MCF 10A (cell line): ENCODE measurements around the gene SEC14L3. TPM values are rescaled to one million over a fixed set of nuclear protein-coding genes. Genes with fewer than 3 reads are reported as not detected.

ENCODE experiments used
- BruUV-seq: library from RNA; stranded (reverse); fragments of 400-500 nt; replicated peaks from 2 replicates; lab custom pipeline; 2021; lab: Mats Ljungman, UMichigan
- CTCF ChIA-PET: fragments of 300-600 bp; sonication (Branson Sonifier 250); formaldehyde crosslinking; extraction: SDS; loops from one replicate; lab custom pipeline; 2021; ENCODE audit warnings: antibody characterized with exemption, inconsistent platforms; lab: Yijun Ruan, JAX
- POLR2A ChIA-PET: fragments of 300-600, 350-650 bp; sonication (Branson Sonifier 250); formaldehyde crosslinking; extraction: SDS; loops from one replicate; lab custom pipeline; 2020; ENCODE audit warnings: antibody characterized with exemption, inconsistent platforms; lab: Yijun Ruan, JAX
- DNase-seq: peaks from one replicate; pipeline ENCODE4 v3.0.0-alpha.2; 2018; ENCODE audit not compliant: unreplicated experiment
- H3K27ac Mint-ChIP-seq: one replicate; pipeline ENCODE4 v1.8.0; 2022; ENCODE audit warnings: mild to moderate bottlenecking, low read depth, mixed read lengths; ENCODE audit not compliant: unreplicated experiment
- H3K27me3 Mint-ChIP-seq: one replicate; pipeline ENCODE4 v1.8.0; 2022; ENCODE audit warnings: mixed read lengths; ENCODE audit not compliant: insufficient read depth, unreplicated experiment
- H3K36me3 Mint-ChIP-seq: one replicate; pipeline ENCODE4 v1.8.0; 2022; ENCODE audit warnings: mild to moderate bottlenecking, moderate library complexity, mixed read lengths; ENCODE audit not compliant: insufficient read depth, unreplicated experiment
- H3K4me1 Mint-ChIP-seq: one replicate; pipeline ENCODE4 v1.8.0; 2022; ENCODE audit warnings: mixed read lengths; ENCODE audit not compliant: insufficient read depth, unreplicated experiment
- H3K4me3 Mint-ChIP-seq: one replicate; pipeline ENCODE4 v1.8.0; 2022; ENCODE audit warnings: mild to moderate bottlenecking, moderate library complexity, mixed read lengths; ENCODE audit not compliant: unreplicated experiment
- H3K9me3 Mint-ChIP-seq: one replicate; pipeline ENCODE4 v1.8.0; 2022; ENCODE audit warnings: mixed read lengths; ENCODE audit not compliant: unreplicated experiment
- CTCF ChIP-seq: fragments of 200-600 bp; IDR thresholded peaks from one replicate; pipeline ENCODE4 v1.8.0; 2022; ENCODE audit warnings: antibody characterized with exemption, mild to moderate bottlenecking; ENCODE audit not compliant: unreplicated experiment
- intact Hi-C: fragments of 100-400 bp; cut with micrococcal nuclease; formaldehyde crosslinking; loops from 2 replicates; pipeline ENCODE4 v1.14.1; 2022
- total RNA-seq: library from RNA; stranded (reverse); gene quantifications from 2 replicates; pipeline ENCODE4 v1.2.3, GENCODE V29; 2022

SEC14L3 gene
- total RNA-seq, 1 experiment from 2014 or later: not detected

- intact Hi-C loops: no loop called here
These were observed 47.8 kb downstream of the SEC14L3 start for GRCh38 chr22:30423959-30424533.

GRCh38 chr22:30423301-30423958 is 48.4 kb downstream of the SEC14L3 start:
- H3K27me3 Mint-ChIP-seq: no peaks in the 10 kb centered on the region
- H3K4me3 Mint-ChIP-seq: peak overlapping the region; percentile 90
- intact Hi-C loops: no loop called here
- H3K9me3 Mint-ChIP-seq: no peaks in the 10 kb centered on the region
- no peak for TF ChIP-seq CTCF
- H3K27ac Mint-ChIP-seq: peak overlapping the region; percentile 97
- CTCF ChIA-PET: interaction anchor here (0.7 to 8.4 kb wide), 11 partner anchors 11 to 315 kb away, joined by 3 to 83 read pairs (median 7); partner anchors contain the start of gene SEC14L2
- POLR2A ChIA-PET: interaction anchor here (0.6 to 14.3 kb wide), 17 partner anchors 10 to 827 kb away, joined by 3 to 532 read pairs (median 4); partner anchors contain the start of genes CASTOR1, CCDC157, MORC2 and PES1
- peaks cover 54% of the 10 kb centered on the region for H3K36me3 Mint-ChIP-seq
- no peak for DNase-seq
- H3K4me1 Mint-ChIP-seq: peaks cover 44% of the 10 kb centered on the region
- BruUV-seq: TSS peak; percentile 54

More at GRCh38 chr22:30423959-30424533, 47.8 kb downstream of the SEC14L3 start:
- ChIA-PET POLR2A (interaction anchor here (0.5 to 14.3 kb wide), 19 partner anchors 9 to 827 kb away, joined by 3 to 532 read pairs (median 4); partner anchors contain the start of genes CASTOR1, CCDC157, MORC2 and PES1), CTCF (interaction anchor here (0.6 to 8.4 kb wide), 14 partner anchors 11 to 332 kb away, joined by 3 to 83 read pairs (median 6); partner anchors contain the start of gene SEC14L2)
- Mint-ChIP-seq H3K4me3 (peak overlapping the region; percentile 90), H3K4me1 (peaks cover 44% of the 10 kb centered on the region), H3K36me3 (peaks cover 51% of the 10 kb centered on the region), H3K27ac (peak overlapping the region; percentile 97), H3K27me3 (no peaks in the 10 kb centered on the region), H3K9me3 (no peaks in the 10 kb centered on the region)
- BruUV-seq: no TSS peak
- TF ChIP-seq CTCF: no peak
- peak; percentile 100 for DNase-seq

GRCh38 chr22:30422481-30423300 is 49.1 kb downstream of the SEC14L3 start:
- Mint-ChIP-seq H3K4me3 (peak overlapping the region; percentile 90), H3K4me1 (peaks cover 44% of the 10 kb centered on the region), H3K9me3 (no peaks in the 10 kb centered on the region), H3K27me3 (no peaks in the 10 kb centered on the region), H3K27ac (peak overlapping the region; percentile 97), H3K36me3 (peaks cover 62% of the 10 kb centered on the region)
- ChIA-PET CTCF (interaction anchor here (0.6 to 8.4 kb wide), 10 partner anchors 10 to 135 kb away, joined by 3 to 83 read pairs (median 6); partner anchors contain the start of gene SEC14L2), POLR2A (interaction anchor here (0.6 to 14.3 kb wide), 18 partner anchors 10 to 867 kb away, joined by 3 to 532 read pairs (median 4); partner anchors contain the start of genes CASTOR1, CCDC157, PES1 and RNF215)
- TF ChIP-seq CTCF: no peak
- DNase-seq: peak; percentile 99
- intact Hi-C loops: no loop called here
- no TSS peak for BruUV-seq
